ENCODE data around the gene TGDS.

Gene TGDS

DNA sequence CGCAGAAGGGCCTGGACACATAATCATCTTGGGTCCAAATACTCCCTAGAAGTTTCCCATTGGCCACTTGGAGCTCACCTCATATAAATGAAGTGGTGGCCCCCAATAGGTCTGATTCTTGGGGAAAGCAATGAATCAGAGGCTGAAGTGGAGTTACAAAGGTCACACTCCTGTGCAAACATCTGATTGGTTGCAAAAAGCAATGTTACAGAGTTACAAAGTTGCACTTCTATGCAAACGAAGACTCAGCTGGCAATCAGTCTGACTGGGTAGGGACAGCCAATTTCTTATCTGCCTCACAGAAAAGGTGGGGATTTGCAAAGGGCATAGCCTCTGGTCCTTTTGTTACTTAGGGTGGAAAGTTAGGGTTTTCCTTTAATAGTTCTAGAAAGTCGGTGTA is 3.9 kb upstream of the TGDS start:
- no peak for DNase-seq

DNA sequence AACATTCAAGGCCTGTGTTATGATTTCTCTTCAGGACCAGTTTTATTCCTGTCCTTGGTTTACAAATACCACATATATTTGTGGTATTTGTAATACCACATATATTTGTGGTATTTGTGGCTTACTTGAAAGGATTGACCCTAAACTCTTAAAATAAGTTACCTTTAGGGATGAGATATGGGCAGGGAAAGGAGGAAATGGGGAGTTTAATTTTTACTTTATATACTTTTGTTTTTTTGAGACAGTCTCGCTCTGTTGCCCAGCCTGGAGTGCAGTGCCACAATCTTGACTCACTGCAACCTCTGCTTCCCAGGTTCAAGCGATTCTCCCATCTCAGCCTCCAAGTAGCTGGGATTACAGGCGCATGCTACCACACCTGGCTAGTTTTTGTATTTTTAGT is 2.3 kb upstream of the TGDS start:
- no peak for DNase-seq

DNA sequence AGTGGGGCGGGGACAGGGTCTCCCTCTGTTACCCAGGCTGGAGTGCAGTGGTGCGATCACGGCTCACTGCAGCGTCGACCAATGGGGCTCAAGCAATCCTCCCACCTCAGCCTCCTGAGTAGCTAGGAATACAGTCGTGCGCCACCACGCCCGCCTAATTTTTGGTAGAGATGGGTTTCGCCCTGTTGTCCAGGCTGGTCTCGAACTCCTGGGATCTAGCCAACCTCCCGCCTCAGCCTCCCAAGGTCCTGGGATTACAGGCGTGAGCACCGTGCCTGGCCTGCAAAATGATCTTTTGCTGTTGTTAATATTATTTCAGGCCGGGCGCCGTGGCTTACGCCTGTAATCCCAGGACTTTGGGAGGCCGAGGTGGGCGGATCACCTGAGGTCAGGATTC is 621 bp upstream of the TGDS start:
- no peak for DNase-seq

DNA sequence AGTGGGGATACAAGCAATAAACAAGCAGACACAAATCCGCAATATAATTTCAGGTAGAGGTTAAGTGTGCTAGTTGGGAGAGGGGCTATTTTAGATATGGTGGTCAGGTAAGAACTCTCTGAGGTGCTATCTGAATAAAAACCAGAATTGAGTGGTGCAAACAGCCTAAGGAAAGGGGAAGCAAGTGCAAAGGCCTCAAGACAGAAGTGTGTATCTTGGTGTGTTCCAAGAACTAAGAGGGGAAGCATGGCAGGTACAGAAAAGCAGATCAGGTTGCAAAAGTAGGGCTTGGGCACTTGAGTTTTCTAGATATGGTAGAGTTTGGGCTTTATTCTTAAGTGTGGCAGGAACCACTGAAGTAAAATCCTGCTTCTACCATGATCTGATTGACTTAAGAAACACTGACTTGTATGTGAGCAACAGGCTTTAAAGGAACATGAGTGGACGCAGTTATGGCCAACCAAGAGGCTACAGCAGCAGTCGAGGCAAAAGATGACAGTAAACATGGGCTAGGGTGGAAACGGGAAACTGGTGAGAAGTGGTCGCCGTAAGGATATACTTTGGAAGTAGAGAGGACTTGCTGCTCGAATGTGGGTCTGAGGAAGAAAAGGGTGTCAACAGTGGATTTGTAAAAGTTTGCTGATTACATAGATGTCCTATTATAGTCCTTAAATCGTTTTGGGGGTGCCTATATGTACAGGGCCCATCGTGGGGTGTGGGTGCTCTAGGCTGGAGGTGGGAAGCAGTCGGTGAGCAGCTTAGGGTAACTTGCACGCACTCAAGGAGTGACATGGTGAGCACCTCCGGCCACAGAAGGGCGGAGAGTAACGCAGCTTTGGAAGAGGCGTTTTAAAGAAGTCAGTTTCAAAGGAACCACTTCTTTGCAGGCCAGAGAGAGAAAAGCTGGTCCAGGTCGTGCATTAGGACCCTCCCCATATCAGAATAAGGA is 677 bp downstream of the TGDS start:
- DNase-seq = no peak

DNA sequence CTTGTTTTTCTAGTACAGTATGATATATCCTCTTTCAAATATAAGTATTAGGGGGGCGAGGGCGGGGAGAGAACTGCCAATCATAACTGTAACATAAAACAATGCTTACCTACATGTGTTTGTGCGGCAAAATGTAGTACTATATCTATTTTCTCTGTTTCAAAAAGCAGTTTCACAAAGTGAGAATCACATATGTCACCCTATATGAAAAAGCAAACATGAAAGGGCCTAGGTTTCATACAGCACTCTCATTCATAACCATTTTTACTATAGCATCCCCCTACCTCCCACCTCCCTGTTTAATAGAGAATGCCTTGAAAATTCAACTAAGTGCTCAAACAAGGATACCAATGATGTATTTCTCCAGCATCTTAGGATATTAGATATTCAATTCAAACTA is 5.2 kb downstream of the TGDS start:
- DNase-seq = no peak

DNA sequence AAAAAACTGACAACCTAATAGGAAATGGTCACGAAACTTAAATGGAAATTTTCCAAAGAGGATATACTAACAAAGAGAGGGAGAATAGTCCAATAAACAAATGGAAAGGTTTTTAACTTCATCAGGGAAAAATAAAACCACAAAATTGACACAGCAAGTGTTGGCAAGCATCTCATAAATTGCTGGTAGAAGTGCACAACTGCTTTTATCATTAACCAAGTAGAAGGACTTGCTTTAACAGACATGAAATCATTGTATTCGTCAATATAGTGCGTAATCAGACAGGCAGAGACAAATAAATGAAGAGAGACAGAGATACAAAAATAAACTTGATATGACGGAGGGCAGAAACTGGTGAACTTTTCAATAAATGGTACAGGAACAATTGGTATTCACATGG is 7.4 kb downstream of the TGDS start:
- no peak for DNase-seq

DNA sequence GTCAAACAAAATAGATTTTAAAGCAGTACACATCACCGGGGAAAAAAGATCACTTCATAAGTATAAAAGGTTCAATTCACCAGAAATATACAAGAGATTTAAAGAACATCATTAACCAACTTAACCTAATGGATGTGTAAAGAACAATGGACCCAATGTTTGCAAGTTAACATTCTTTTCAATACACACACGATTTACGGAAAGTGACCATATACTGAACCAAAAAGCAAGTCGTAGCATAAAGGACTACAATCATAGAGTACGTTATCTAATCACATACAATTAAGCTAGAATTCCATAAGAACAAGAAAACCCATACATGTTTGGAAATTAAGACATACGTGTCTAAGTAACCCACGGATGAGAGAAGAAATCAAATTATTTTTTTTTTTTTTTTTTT is 9.6 kb downstream of the TGDS start:
- no peak for DNase-seq

DNA sequence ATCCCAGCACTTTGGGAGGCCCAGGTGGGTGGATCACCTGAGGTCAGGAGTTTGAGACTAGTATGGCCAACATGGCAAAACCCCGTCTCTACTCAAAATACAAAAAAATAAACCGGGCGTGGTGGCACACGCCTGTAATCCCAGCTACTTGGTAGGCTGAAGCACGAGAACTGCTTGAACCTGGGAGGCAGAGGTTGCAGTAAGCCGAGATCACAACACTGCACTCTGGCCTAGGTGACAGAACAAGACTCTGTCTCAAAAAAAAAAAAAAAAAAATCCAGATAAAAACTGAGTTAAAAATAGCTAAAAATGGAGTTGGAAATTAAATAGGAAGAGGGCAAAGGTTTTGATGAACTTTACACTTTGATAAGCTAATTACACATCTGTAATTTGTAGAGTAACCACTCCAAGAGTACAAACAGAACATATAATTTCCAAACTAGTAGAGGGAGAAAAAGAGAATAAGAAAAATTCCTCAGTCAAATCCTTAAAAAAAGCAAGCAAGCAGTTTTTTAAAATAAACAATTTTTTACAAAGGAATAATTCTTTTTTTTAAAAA is 10.3 kb downstream of the TGDS start:
- no peak for DNase-seq

DNA sequence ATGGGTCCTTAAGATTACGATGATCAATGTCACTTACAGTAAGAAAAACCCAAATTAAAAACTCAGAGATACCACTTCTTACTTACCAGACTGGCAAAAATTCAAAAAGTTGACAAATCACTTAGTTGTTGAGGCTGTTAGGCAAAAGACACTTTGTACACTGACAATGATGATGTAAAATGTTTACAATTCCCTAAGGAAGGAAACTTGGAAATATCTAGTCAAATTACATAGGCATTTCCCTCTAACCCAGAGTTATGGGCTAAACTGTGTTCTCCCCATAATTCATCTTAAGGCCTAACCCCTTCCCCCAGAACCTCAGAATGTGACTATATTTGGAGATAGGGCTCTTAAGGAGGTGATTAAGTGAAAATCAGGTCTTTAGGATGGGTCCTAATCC is 12.0 kb downstream of the TGDS start:
- no peak for DNase-seq

DNA sequence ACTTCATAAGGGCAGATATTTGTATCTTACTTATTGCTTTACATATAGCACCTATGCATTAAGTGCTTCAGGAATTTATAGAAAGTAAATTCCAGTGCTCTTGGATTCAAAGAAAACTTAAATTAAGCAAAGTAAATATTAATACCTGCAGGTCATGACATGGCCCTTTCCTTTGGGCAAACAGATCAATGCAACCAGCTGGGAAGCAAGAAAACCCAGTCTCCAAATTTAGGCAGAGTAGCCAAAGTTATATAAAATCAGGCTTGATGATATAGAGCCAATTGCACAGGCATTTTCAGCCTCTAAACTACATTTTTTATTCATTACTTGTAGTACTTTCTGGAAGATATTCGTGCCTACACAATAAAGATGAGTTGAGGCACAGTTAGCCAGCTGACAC is 16.9 kb downstream of the TGDS start:
- no peak for DNase-seq

DNA sequence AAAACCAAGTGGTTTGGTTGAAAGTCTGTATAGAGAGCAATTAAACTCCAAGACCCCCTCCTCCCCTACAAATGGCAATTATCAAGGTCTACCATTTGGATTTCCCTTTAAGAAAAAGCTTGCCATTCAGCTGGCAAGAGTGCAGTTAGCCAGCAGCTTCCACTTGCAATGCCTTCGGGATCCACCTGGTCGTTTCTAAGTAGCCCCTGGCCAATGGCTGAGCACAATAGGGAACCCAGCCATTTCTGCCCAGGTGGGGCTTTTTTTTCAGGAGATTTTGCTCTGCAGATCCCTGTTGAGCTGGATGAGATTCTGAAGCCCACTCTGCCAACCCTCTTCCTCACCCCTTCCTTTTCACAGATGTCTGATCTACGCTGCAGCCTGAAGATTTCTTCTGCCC is 26.3 kb downstream of the TGDS start:
- no peak for DNase-seq

DNA sequence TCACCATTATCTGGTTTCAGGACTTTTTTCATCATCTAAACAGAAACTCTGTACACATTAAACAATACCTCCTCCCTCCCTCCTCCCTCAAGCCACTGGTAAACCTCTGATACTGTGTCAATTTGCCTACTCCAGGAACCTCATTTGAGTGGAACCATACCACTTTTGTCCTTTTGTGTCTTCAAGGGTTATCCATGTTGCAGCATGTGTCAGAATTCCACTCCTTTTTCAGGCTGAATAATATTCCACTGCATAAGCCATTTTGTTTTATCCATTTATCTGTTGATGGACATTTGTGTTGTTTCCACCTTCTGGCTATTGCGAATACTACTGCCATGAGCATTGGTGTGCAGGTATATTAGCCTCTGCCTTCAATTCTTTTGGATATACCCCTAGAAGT is 27.5 kb downstream of the TGDS start:
- DNase-seq = no peak

DNA sequence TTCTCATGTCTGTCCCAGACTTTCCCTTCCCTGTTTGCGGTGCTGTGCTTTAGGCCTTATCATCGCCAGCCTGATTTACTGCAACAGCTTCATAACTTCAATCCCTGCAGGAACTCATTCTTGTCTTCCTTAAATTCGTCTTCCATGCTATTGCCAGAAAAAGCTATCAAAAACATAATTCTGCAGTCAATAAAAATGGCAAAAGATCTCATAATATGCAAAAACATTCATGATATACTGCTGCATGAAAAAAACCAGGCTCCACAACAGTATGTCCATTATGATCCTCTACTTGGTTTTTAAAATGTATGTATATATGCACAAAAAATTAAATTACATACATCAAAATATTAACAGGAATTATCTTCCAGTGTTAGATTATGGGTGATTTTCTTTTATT is 28.4 kb downstream of the TGDS start:
- no peak for DNase-seq

DNA sequence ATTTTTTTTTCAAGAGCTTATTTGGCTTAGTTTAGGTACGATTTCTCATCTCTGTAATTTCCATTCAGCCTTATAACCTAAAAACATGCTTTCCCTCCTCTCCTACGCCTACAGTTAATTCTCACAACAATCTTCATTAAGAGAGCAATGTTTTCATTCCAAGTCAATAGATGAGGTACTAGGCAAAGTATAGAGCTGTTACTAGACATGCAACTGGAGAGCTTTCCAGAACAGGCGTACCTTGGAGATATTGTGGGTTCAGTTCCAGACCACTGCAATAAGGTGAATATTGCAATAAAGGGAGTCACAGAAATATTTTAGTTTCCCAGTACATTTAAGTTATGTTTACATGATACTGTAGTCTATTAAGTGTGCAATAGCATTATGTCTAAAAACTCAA is 34.8 kb downstream of the TGDS start:
- no peak for DNase-seq

DNA sequence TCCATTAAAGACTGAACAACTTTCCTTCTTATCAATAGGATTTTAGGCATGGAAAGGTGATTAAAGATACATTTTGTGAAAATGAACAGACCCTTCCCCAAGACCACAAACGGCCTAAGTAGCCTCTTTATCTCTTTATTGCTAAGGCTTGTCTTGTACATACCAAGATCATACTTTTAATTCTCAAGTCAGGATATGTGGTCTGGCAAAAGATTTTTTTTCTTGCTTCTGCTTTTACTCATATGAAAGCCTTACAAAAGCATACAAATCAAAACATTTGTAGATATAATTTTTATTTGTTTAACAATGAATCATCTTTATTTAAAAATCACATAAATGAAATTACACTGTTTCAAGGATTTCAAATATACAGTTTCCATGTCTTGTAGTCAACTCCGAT is 35.8 kb downstream of the TGDS start:
- DNase-seq = no peak

DNA sequence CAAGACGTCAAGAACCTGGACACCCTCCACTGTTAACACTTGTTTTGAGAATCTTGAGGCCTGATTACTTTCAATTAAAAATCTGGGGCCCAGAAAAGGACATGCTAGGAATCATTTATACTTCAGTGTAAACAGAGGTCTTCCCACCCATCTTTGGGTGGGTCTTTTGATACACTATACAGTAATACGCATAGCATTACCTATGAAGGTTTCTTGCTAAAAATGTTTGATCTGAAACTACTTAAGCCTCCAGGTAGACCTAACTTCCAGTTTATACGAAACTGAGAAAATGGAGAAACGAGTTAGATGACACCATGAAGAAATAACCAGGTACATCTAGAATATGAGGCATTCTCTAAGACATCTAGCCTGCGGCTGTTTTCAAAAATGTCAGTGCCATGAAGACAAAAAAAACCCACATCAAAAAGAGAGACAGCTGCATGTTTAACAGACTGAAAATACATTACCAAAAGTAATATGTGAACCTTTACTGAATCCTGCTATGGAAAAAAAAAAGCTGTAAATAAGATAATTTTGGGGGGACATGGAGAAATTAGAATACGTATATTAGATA is 36.6 kb downstream of the TGDS start:
- DNase-seq = no peak

DNA sequence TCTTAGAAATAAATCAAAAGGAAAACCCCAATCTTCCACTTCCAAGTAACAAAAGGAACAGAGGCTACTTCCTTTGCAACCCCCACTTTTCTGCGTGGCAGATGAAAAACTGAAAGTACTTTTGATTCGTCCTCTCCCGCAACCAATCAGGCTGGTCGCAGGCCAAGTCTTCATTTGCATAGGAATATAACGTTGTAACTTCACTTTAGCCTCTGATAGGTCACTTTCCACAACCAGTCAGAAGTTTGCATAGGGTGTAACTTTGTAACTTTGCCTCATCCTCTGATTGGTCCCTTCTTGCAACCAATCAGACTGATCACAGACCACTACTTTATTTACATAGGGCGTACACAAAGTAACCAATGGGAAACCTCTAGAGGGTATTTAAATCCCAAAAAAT is 37.2 kb downstream of the TGDS start:
- DNase-seq = peak; percentile 24

DNA sequence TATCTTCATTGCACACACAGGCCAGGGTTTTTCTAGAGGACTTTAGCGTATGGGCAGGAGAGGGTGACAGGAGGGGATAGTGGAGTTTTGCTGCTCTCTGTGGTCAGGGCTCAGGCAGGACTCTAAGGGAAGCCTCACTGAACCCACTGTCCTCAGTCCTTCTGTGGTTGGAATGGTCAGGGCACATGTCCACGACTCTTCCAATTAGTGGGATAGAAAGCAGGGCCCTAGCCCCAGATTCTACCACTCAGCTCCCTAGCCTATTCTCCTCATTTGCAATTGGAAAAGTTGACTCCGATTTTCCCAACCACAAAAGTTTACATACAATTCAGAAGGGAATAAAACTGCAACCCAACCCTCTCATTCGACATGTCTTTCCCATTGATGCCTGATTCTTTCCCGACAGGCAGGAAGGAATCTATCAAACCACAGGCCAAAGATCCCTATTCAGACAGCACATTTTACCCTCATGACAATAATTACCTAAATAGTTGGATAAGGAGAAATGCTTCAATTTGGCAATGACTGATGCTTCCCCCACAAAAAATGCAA is 38.2 kb downstream of the TGDS start:
- DNase-seq = no peak

DNA sequence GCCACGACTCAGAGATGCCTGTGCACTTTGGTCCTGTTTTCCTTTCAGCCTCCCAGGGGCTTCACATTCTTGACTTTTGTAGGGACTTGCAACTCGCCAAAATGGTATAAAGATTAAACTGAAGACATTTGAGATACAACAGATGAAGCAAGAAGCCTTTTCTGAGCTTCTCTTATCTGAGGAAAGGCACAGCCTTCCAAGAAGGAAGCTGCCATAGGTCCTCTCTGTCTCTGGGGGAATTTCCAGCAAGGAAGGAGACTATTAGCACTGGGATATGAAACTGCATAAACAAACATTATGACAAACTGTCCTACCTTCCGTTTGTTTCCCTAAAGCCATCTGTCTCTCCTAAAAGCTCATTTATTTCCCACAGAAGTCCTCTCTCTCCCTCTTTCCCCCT is 39.3 kb downstream of the TGDS start:
- no peak for DNase-seq

DNA sequence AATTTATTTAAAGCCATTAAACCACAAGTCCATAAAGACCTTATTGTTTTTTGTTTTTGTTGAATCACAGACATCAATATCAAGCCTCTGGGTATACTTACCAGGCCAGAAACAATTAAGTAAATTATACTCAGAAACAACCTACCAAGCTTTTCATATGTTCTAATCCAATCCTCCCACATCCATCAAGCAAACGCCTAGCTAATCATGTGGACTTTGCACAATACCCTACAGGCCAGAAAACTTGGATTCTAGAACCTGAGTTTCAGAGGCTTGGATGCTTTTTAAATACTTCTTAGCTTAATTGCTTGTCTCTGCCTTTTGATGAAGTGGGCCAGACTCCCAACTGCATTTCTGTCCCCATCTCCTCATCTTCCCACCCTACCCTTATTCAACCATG is 39.9 kb downstream of the TGDS start:
- no peak for DNase-seq

DNA sequence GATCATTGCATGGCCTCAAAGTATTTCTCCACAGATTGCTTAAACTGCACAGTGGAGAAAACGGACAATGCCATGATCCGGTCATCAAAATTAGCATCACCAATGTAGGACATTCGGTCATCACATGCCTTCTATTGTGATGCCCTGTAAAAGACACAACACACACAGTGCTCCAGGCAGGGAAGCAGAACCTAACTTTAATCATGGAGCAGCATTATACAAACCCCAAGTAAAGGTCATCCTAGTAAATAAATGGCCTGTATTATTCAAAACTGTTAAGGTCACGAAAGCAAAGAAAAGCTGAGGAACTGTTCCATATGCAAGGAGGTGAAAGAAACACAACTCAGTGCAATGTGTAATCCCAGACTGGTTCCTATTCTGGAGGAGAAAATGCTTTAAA is 42.2 kb downstream of the TGDS start:
- DNase-seq = no peak

DNA sequence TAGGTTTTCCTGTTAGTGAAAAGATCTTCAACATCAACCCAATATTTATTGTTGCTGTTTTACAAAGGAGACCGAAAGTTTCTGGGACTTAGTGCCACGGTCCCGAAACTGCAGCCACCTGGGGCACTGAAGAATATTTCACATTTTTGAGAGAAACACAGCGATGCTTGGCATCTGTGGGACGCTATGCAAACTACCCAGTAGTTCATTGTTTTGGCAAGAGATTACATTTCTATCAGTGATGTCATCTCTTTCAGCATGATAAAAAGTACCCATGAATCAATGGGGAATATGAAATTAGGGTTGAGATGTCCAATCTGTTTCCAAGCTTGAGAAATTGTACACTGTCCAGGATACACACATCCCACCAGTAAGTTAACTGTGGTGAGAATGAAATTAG is 43.9 kb downstream of the TGDS start:
- no peak for DNase-seq

DNA sequence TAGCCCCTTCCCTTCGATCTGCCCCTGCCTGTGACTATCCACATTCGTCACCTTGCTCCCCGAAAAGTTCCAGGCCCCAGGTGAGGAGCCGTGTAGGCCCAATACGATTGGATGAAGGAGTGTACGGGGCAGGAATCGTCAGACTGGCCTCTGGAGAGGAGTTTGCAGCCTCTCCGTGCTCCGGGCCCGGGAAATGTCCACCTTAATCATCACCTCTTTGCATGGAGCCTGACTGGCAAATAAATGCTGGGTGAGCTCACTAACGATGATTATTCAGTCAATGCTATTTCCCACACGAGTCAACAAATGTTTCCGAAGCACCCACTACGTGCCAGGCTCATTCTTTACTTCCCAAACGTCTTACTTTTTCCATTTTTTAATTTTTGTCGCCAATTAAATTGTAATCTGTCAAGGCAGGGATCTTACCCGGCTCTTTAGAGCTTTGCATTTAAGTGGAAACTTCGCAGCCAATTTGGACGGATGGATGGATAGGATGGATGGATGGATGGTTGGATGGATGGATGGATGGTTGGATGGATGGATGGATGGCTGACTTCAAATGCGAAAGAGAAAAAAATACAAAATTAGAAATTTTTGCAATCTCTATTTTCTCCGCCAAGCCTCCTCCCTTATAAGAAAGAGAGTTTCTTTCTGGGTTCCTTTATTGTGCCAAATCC is 45.8 kb downstream of the TGDS start:
- no peak for DNase-seq
